IMR-90 (cell line): ENCODE data around the gene POU2F1. TPM values are rescaled to one million over a fixed set of nuclear protein-coding genes. Genes with fewer than 3 reads are reported as not detected.
A peak's percentile ranks its signal among the peaks of the same experiment; 100 is the strongest.

Experiments used
- ATAC-seq: fragments of 200-7000 bp; cut with Tn5 transposase; 2 replicates; pipeline ENCODE4 v1.9.1; 2020; ENCODE audit warnings: low read depth, mild to moderate bottlenecking, moderate library complexity
- BruUV-seq: library from RNA; stranded (reverse); fragments of 400-500 nt; replicated peaks from 2 replicates; lab custom pipeline; 2021; lab: Mats Ljungman, UMichigan
- CTCF ChIA-PET: fragments of 300-600 bp; formaldehyde crosslinking; extraction: SDS; loops from one replicate; lab custom pipeline; 2021; ENCODE audit warnings: antibody characterized with exemption; lab: Yijun Ruan, JAX
- POLR2A ChIA-PET: fragments of 300-600 bp; sonication (Branson Sonifier 250); formaldehyde crosslinking; loops from one replicate; lab custom pipeline; 2022; ENCODE audit warnings: antibody characterized with exemption; ENCODE audit not compliant: unreplicated experiment; lab: Charles Lee
- DNase-seq: peaks from one replicate; pipeline ENCODE4 v3.0.0; 2013
- H2AFZ ChIP-seq: replicated peaks from 2 replicates; pipeline ENCODE3; 2013; ENCODE audit warnings: low read length, mild to moderate bottlenecking; ENCODE audit not compliant: poor library complexity
- H2AK5ac ChIP-seq: 2 replicates; pipeline ENCODE4 v1.6.1; 2013; ENCODE audit warnings: low read depth, low read length, inconsistent platforms
- H2AK9ac ChIP-seq: replicated peaks from 2 replicates; pipeline ENCODE3; 2013; ENCODE audit warnings: mild to moderate bottlenecking, low read depth, low read length, moderate library complexity; ENCODE audit not compliant: poor library complexity
- H2BK120ac ChIP-seq: 2 replicates; pipeline ENCODE4 v1.6.1; 2013; ENCODE audit warnings: low read depth, low read length, inconsistent platforms
- H2BK15ac ChIP-seq: 3 replicates; pipeline ENCODE4 v1.6.1; 2013; ENCODE audit warnings: low read depth, low read length, inconsistent platforms
- H2BK20ac ChIP-seq: 2 replicates; pipeline ENCODE4 v1.6.1; 2013; ENCODE audit warnings: low read depth, mild to moderate bottlenecking, inconsistent platforms, low read length, moderate library complexity
- H2BK5ac ChIP-seq: 2 replicates; pipeline ENCODE4 v1.6.1; 2013; ENCODE audit warnings: mild to moderate bottlenecking, low read depth, low read length, inconsistent platforms; ENCODE audit not compliant: poor library complexity, severe bottlenecking
- H3K14ac ChIP-seq: replicated peaks from 2 replicates; pipeline ENCODE4 v1.6.1; 2013; ENCODE audit warnings: low read depth, low read length, inconsistent platforms
- H3K18ac ChIP-seq: 2 replicates; pipeline ENCODE4 v1.6.1; 2013; ENCODE audit warnings: low read depth, low read length, control low read depth
- H3K23ac ChIP-seq: 2 replicates; pipeline ENCODE4 v1.6.1; 2013; ENCODE audit warnings: low read depth, low read length, inconsistent platforms
- H3K27ac ChIP-seq: 2 replicates; pipeline ENCODE4 v1.5.1; 2013; ENCODE audit warnings: mild to moderate bottlenecking, control low read depth, low read length; ENCODE audit not compliant: insufficient read depth
- H3K27me3 ChIP-seq: 2 replicates; pipeline ENCODE4 v1.6.1; 2013; ENCODE audit warnings: low read length; ENCODE audit not compliant: control insufficient read depth, insufficient read depth
- H3K36me3 ChIP-seq: 2 replicates; pipeline ENCODE4 v1.6.1; 2013; ENCODE audit warnings: low read length, mixed read lengths; ENCODE audit not compliant: control insufficient read depth, insufficient read depth
- H3K4ac ChIP-seq: 2 replicates; pipeline ENCODE4 v1.6.1; 2013; ENCODE audit warnings: low read depth, low read length, inconsistent platforms
- H3K4me1 ChIP-seq: 2 replicates; pipeline ENCODE4 v1.6.1; 2013; ENCODE audit warnings: low read length, mixed read lengths; ENCODE audit not compliant: control insufficient read depth, insufficient read depth
- H3K4me2 ChIP-seq: 2 replicates; pipeline ENCODE4 v1.6.1; 2013; ENCODE audit warnings: low read depth, mild to moderate bottlenecking, control low read depth, low read length, moderate library complexity
- H3K4me3 ChIP-seq: 2 replicates; pipeline ENCODE4 v1.5.1; 2013; ENCODE audit warnings: low read depth, mild to moderate bottlenecking, control low read depth, low read length, moderate library complexity; ENCODE audit not compliant: insufficient read depth
- H3K56ac ChIP-seq: 2 replicates; pipeline ENCODE4 v1.6.1; 2013; ENCODE audit warnings: low read length, inconsistent platforms; ENCODE audit not compliant: insufficient read depth; ENCODE audit errors: extremely low read depth
- H3K79me1 ChIP-seq, 2 experiments: 2 replicates each; pipeline ENCODE4 v1.6.1; 2013; ENCODE audit warnings: low read length in 2 of 2, inconsistent platforms in 1 of 2, low read depth in 1 of 2
- H3K9ac ChIP-seq: 2 replicates; pipeline ENCODE4 v1.6.1; 2013; ENCODE audit warnings: low read depth, low read length, control low read depth
- H3K9me1 ChIP-seq: 2 replicates; pipeline ENCODE4 v1.6.1; 2013; ENCODE audit warnings: low read length, inconsistent platforms; ENCODE audit not compliant: insufficient read depth
- H3K9me3 ChIP-seq: 2 replicates; pipeline ENCODE4 v1.6.1; 2013; ENCODE audit warnings: low read length; ENCODE audit not compliant: control insufficient read depth, insufficient read depth
- H4K20me1 ChIP-seq: 2 replicates; pipeline ENCODE4 v1.6.1; 2013; ENCODE audit warnings: low read length, inconsistent platforms; ENCODE audit not compliant: insufficient read depth
- H4K5ac ChIP-seq: 2 replicates; pipeline ENCODE4 v1.6.1; 2013; ENCODE audit warnings: mild to moderate bottlenecking, low read depth, low read length, control low read depth
- H4K8ac ChIP-seq, 2 experiments: 2 replicates each; pipeline ENCODE4 v1.6.1; 2013; ENCODE audit warnings: low read depth in 2 of 2, low read length in 2 of 2, control low read depth in 1 of 2, inconsistent platforms in 1 of 2
- H4K91ac ChIP-seq: 2 replicates; pipeline ENCODE4 v1.6.1; 2013; ENCODE audit warnings: low read depth, low read length, inconsistent platforms; ENCODE audit not compliant: insufficient read depth
- BHLHE40 ChIP-seq: fragments of 150-350 bp; IDR thresholded peaks from 2 replicates; pipeline ENCODE4 v1.6.1; 2016; ENCODE audit warnings: mild to moderate bottlenecking, low read depth, low read length
- CEBPB ChIP-seq: IDR thresholded peaks from 2 replicates; pipeline ENCODE4 v1.6.1; 2012; ENCODE audit warnings: low read depth, low read length, improper control_type of control experiment
- CHD1 ChIP-seq: IDR thresholded peaks from 2 replicates; pipeline ENCODE4 v1.6.1; 2012; ENCODE audit warnings: low read depth, low read length, improper control_type of control experiment
- FOS ChIP-seq: fragments of 150-350 bp; IDR thresholded peaks from 2 replicates; pipeline ENCODE4 v1.6.1; 2016; ENCODE audit warnings: low read depth, low read length
- MAFK ChIP-seq: IDR thresholded peaks from 2 replicates; pipeline ENCODE4 v1.6.1; 2012; ENCODE audit warnings: low read depth, low read length, improper control_type of control experiment
- MAZ ChIP-seq: IDR thresholded peaks from 2 replicates; pipeline ENCODE4 v1.6.1; 2012; ENCODE audit warnings: low read depth, mild to moderate bottlenecking, low read length, improper control_type of control experiment, moderate library complexity, borderline replicate concordance
- MXI1 ChIP-seq: IDR thresholded peaks from 2 replicates; pipeline ENCODE4 v1.6.1; 2012; ENCODE audit warnings: low read depth, mild to moderate bottlenecking, low read length, moderate library complexity, borderline replicate concordance
- NFE2L2 ChIP-seq: fragments of 150-350 bp; IDR thresholded peaks from 2 replicates; pipeline ENCODE4 v1.6.1; 2016; ENCODE audit warnings: low read depth, mild to moderate bottlenecking, low read length
- POLR2A ChIP-seq: IDR thresholded peaks from 2 replicates; pipeline ENCODE4 v1.6.1; 2012; ENCODE audit warnings: mild to moderate bottlenecking, low read depth, low read length
- RAD21 ChIP-seq: IDR thresholded peaks from 2 replicates; pipeline ENCODE4 v1.6.1; 2012; ENCODE audit warnings: low read length, improper control_type of control experiment
- RCOR1 ChIP-seq: IDR thresholded peaks from 2 replicates; pipeline ENCODE4 v1.6.1; 2012; ENCODE audit warnings: mild to moderate bottlenecking, low read length, improper control_type of control experiment; ENCODE audit not compliant: insufficient replicate concordance
- RFX5 ChIP-seq: IDR thresholded peaks from 2 replicates; pipeline ENCODE4 v1.8.0; 2012; ENCODE audit warnings: low read depth, mild to moderate bottlenecking, low read length, moderate library complexity
- SMC3 ChIP-seq: fragments of 150-350 bp; IDR thresholded peaks from 2 replicates; pipeline ENCODE4 v1.6.1; 2016; ENCODE audit warnings: low read depth, mild to moderate bottlenecking, antibody characterized with exemption, low read length, moderate library complexity
- WGBS, 2 experiments: methylation state at CpG; one replicate each; pipeline versions ENCODE4 v1.1.5 to v1.1.7; 2013; ENCODE audit warnings: missing lambda C conversion rate in 2 of 2; ENCODE audit not compliant: insufficient read length in 1 of 2; ENCODE audit errors: extremely low coverage in 2 of 2; 5-methylcytosine and 5-hydroxymethylcytosine counted together
- dilution Hi-C: fragments of 300-500 bp; cut with HindIII; formaldehyde crosslinking; loops from one replicate; pipeline ENCODE4 v1.14.3; 2018; ENCODE audit warnings: low sequenced_read_pairs; ENCODE audit not compliant: unreplicated experiment
- in situ Hi-C: fragments of 300-500 bp; cut with MboI; formaldehyde crosslinking; loops from 3 replicates; pipeline ENCODE4 v1.14.3; 2019; ENCODE audit warnings: low sequenced_read_pairs, inconsistent platforms, mixed read lengths
- intact Hi-C: fragments of 100-400 bp; cut with micrococcal nuclease; formaldehyde crosslinking; loops from 2 replicates; pipeline ENCODE4 v1.10.0; 2022
- polyA plus RNA-seq, 3 experiments: library from polyadenylated mRNA; depleted of rRNA; stranded (reverse); fragments of >200 nt; gene quantifications; 2 replicates each; pipeline ENCODE4 v1.2.3, GENCODE V29; 2012; ENCODE audit warnings: low replicate concordance in 1 of 3
- total RNA-seq: library from RNA; depleted of rRNA; stranded (reverse); fragments of >200 nt; gene quantifications from 2 replicates; pipeline ENCODE4 v1.2.3, GENCODE V29; 2012
- TF ChIP-seq, protein P1 (sequence below): fragments of 150-350 bp; IDR thresholded peaks from 2 replicates; pipeline ENCODE4 v1.6.1; 2016; ENCODE audit warnings: low read depth, mild to moderate bottlenecking, low read length, moderate library complexity, borderline replicate concordance
- TF ChIP-seq, protein P2 (sequence below): fragments of 150-350 bp; IDR thresholded peaks from 2 replicates; pipeline ENCODE4 v1.6.1; 2017; ENCODE audit warnings: mild to moderate bottlenecking, antibody characterized with exemption, low read length, low read depth
- TF ChIP-seq, protein P3 (sequence below): conservative IDR thresholded peaks from 2 replicates; pipeline ENCODE4 v1.5.1; 2012; ENCODE audit warnings: mild to moderate bottlenecking, low read depth, low read length, improper control_type of control experiment

POU2F1 gene
- total and polyA plus RNA-seq, 2 of the 4 experiments (the other 2 are of a cell fraction), result 1.2 to 3.4 TPM

DNA sequence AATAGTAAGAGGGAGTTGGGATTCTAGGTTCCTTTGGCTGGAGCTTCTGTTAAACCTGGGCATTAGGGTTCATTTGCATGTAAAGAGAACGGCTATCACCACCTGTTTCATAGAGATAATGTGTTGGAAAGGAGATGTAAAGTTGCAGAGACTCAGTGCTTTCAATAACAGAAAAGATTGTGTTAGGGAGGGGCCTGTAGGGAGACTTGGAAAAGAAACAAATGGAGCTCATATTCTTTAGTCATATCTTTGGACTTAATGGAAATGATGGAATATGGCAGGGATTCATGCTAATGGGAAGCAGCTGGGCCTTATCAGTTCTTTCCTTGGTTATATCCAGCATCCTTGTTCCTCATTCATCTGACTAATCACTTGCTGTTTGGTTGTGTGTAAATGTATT lies 152.7 kb downstream of the POU2F1 start:
- POLR2A ChIA-PET, result no interaction called here

More for the DNA sequence above, 152.7 kb downstream of the POU2F1 start:
- no peak overlapping the region for H3K9ac ChIP-seq
- H3K18ac ChIP-seq, result no peak overlapping the region
- no peak overlapping the region for H3K4me3 ChIP-seq
- no peak overlapping the region for H2AFZ ChIP-seq
- DNase-seq (peak; percentile 71), ATAC-seq (peak; percentile 67)
- no peaks in the 10 kb centered on the region for H3K9me1 ChIP-seq
- no peaks in the 10 kb centered on the region for H3K79me1 ChIP-seq
- intact Hi-C loops (no loop called here), in situ Hi-C loops (no loop called here), dilution Hi-C loops (no loop called here)
- no peak overlapping the region for H3K14ac ChIP-seq
- H3K4me1 ChIP-seq, result peaks cover 3% of the 10 kb centered on the region; the same call in 1 of the 2 replicates
- no peak overlapping the region for H2BK15ac ChIP-seq
- WGBS, 2 experiments, result 0% methylated on average over 1 of the region's 1 CpG; no CpG with 5 or more reads in 1 of the 2 experiments
- no peak overlapping the region for H2BK120ac ChIP-seq
- H2BK5ac ChIP-seq, result no peak overlapping the region
- no peak overlapping the region for H2AK5ac ChIP-seq
- H4K91ac ChIP-seq, result no peak overlapping the region
- H3K36me3 ChIP-seq, result 0 out of 2 replicates have a peak, but pooled peaks cover 1% of the 10 kb centered on the region
- no peak overlapping the region for H2AK9ac ChIP-seq
- no peak overlapping the region for H3K27ac ChIP-seq
- no peaks in the 10 kb centered on the region for H3K9me3 ChIP-seq
- CTCF ChIA-PET, result interaction anchor here (0.8 to 1.5 kb wide), 2 partner anchors 104 to 106 kb away, joined by 5 to 6 read pairs; no protein-coding TSS in a partner anchor
- no peak overlapping the region for H3K23ac ChIP-seq
- H3K56ac ChIP-seq, result no peak overlapping the region
- no peak overlapping the region for H4K8ac ChIP-seq
- H3K27me3 ChIP-seq, result no peaks in the 10 kb centered on the region
- H4K20me1 ChIP-seq, result no peaks in the 10 kb centered on the region
- no peak overlapping the region for H3K4ac ChIP-seq
- TF ChIP-seq, protein P1, sequence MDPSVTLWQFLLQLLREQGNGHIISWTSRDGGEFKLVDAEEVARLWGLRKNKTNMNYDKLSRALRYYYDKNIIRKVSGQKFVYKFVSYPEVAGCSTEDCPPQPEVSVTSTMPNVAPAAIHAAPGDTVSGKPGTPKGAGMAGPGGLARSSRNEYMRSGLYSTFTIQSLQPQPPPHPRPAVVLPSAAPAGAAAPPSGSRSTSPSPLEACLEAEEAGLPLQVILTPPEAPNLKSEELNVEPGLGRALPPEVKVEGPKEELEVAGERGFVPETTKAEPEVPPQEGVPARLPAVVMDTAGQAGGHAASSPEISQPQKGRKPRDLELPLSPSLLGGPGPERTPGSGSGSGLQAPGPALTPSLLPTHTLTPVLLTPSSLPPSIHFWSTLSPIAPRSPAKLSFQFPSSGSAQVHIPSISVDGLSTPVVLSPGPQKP, result no peak
- TF ChIP-seq CEBPB, result no peak
- TF ChIP-seq RAD21, result no peak
- no peak for TF ChIP-seq RCOR1
- TF ChIP-seq POLR2A, result no peak
- TF ChIP-seq, protein P2, sequence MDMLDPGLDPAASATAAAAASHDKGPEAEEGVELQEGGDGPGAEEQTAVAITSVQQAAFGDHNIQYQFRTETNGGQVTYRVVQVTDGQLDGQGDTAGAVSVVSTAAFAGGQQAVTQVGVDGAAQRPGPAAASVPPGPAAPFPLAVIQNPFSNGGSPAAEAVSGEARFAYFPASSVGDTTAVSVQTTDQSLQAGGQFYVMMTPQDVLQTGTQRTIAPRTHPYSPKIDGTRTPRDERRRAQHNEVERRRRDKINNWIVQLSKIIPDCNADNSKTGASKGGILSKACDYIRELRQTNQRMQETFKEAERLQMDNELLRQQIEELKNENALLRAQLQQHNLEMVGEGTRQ, result no peak
- no peak for TF ChIP-seq CHD1
- TF ChIP-seq, protein P3, sequence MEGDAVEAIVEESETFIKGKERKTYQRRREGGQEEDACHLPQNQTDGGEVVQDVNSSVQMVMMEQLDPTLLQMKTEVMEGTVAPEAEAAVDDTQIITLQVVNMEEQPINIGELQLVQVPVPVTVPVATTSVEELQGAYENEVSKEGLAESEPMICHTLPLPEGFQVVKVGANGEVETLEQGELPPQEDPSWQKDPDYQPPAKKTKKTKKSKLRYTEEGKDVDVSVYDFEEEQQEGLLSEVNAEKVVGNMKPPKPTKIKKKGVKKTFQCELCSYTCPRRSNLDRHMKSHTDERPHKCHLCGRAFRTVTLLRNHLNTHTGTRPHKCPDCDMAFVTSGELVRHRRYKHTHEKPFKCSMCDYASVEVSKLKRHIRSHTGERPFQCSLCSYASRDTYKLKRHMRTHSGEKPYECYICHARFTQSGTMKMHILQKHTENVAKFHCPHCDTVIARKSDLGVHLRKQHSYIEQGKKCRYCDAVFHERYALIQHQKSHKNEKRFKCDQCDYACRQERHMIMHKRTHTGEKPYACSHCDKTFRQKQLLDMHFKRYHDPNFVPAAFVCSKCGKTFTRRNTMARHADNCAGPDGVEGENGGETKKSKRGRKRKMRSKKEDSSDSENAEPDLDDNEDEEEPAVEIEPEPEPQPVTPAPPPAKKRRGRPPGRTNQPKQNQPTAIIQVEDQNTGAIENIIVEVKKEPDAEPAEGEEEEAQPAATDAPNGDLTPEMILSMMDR, result no peak
- TF ChIP-seq MAFK, result no peak
- TF ChIP-seq MXI1, result no peak
- TF ChIP-seq NFE2L2, result no peak
- TF ChIP-seq FOS, result no peak
- TF ChIP-seq MAZ, result no peak
- TF ChIP-seq BHLHE40, result no peak
- no peak for TF ChIP-seq RFX5
- no peak for TF ChIP-seq SMC3
- H2BK20ac ChIP-seq, result no peak overlapping the region
- no TSS peak for BruUV-seq
- H3K4me2 ChIP-seq, result no peak overlapping the region
- no peak overlapping the region for H4K5ac ChIP-seq
